Thoracic aorta (tissue), 2 donors: ENCODE measurements around the gene ENTPD6. TPM values are rescaled to one million over a fixed set of nuclear protein-coding genes. Genes with fewer than 3 reads are reported as not detected.
"Not testable (repeated sequence)": the region's sequence is repeated elsewhere in the genome, so short reads cannot be mapped to it uniquely, and the experiment has no call there.

Experiments used
- ATAC-seq: fragments of 150-250 bp; one replicate; pipeline ENCODE4 v1.8.0; 2017; ENCODE audit warnings: low read depth; ENCODE audit not compliant: insufficient number of reproducible peaks, low FRiP score
- DNase-seq: peaks from one replicate; pipeline ENCODE4 v3.0.0-alpha.2; 2020; ENCODE audit warnings: low spot score
- H3K27ac ChIP-seq, 2 donors: fragments of 200-600 bp; sonication (generic); 1 replicate in 1 of 2; 2 replicates in 1 of 2; pipeline ENCODE4 v1.5.1; 2016; ENCODE audit warnings: mild to moderate bottlenecking in 2 of 2, moderate library complexity in 2 of 2
- H3K27me3 ChIP-seq: fragments of 200-600 bp; sonication (generic); replicated peaks from 2 replicates; pipeline ENCODE4 v1.6.0; 2016; ENCODE audit warnings: mild to moderate bottlenecking; ENCODE audit not compliant: insufficient read depth
- H3K36me3 ChIP-seq: fragments of 200-600 bp; sonication (generic); one replicate; pipeline ENCODE4 v1.5.1; 2016
- H3K4me1 ChIP-seq, 2 donors: fragments of 200-600 bp; sonication (generic); 1 replicate in 1 of 2; 2 replicates in 1 of 2; pipeline versions ENCODE4 v1.5.1 to v1.6.0; 2016; ENCODE audit warnings: low read depth in 2 of 2, mild to moderate bottlenecking in 1 of 2; ENCODE audit not compliant: control insufficient read depth in 1 of 2
- H3K4me3 ChIP-seq: fragments of 200-600 bp; sonication (generic); 2 replicates; pipeline ENCODE4 v1.5.1; 2016; ENCODE audit warnings: mild to moderate bottlenecking
- H3K9me3 ChIP-seq: fragments of 200-600 bp; sonication (generic); 2 replicates; pipeline ENCODE4 v1.5.1; 2016
- CTCF ChIP-seq: fragments of 200-600 bp; sonication (generic); IDR thresholded peaks from one replicate; pipeline ENCODE4 v1.5.1; 2019; ENCODE audit warnings: antibody characterized with exemption
- total RNA-seq, 2 donors: library from RNA; depleted of rRNA; stranded (reverse); fragments of >200 nt; gene quantifications; one replicate each; pipeline versions ENCODE4 v1.1.0 to v1.2.3, GENCODE V29; 2016

ENTPD6 gene
- total RNA-seq, 2 donors from 2014 or later = 82.0 to 107 TPM

GRCh38 chr20:25227317-25227831 is 31.9 kb downstream of the ENTPD6 start:
- Histone ChIP-seq H3K36me3 (no peaks in the 10 kb centered on the region), H3K4me3 (peak overlapping the region; percentile 43), H3K27me3 (no peaks in the 10 kb centered on the region), H3K9me3 (no peaks in the 10 kb centered on the region), H3K27ac (peak overlapping the region; percentile 96 to 98), H3K4me1 (peaks cover 19 to 61% of the 10 kb centered on the region in 2 donors)
- ATAC-seq (peak; percentile 97), DNase-seq (no peak)
- TF ChIP-seq CTCF = no peak

GRCh38 chr20:25229486-25230165 is 34.1 kb downstream of the ENTPD6 start:
- Histone ChIP-seq H3K27ac (peak overlapping the region; percentile 96 to 98), H3K36me3 (no peaks in the 10 kb centered on the region), H3K27me3 (no peaks in the 10 kb centered on the region), H3K9me3 (no peaks in the 10 kb centered on the region), H3K4me1 (peaks cover 32 to 83% of the 10 kb centered on the region in 2 donors), H3K4me3 (no peak overlapping the region)
- TF ChIP-seq CTCF = no peak
- ATAC-seq = no peak
- no peak for DNase-seq

GRCh38 chr20:25230166-25230831 is 34.8 kb downstream of the ENTPD6 start:
- TF ChIP-seq CTCF = no peak
- Histone ChIP-seq H3K27me3 (no peaks in the 10 kb centered on the region), H3K4me3 (no peak overlapping the region), H3K9me3 (no peaks in the 10 kb centered on the region), H3K4me1 (peaks cover 32 to 85% of the 10 kb centered on the region in 2 donors), H3K27ac (peak overlapping the region; percentile 96 to 98), H3K36me3 (no peaks in the 10 kb centered on the region)
- no peak for DNase-seq
- ATAC-seq = no peak

- DNase-seq (peak; percentile 60), ATAC-seq (peak; percentile 52)
- H3K36me3 ChIP-seq = no peaks in the 10 kb centered on the region
- H3K27ac ChIP-seq = peak overlapping the region; percentile 59 to 78
- H3K4me3 ChIP-seq = peak overlapping the region; percentile 6
- no peaks in the 10 kb centered on the region for H3K9me3 ChIP-seq
- TF ChIP-seq CTCF = no peak
- no peaks in the 10 kb centered on the region for H3K27me3 ChIP-seq
- peaks cover 21 to 79% of the 10 kb centered on the region in 2 donors for H3K4me1 ChIP-seq
Measured at GRCh38 chr20:25233016-25233772, 37.7 kb downstream of the ENTPD6 start.

GRCh38 chr20:25234009-25234849 is 38.7 kb downstream of the ENTPD6 start:
- not testable (repeated sequence) for H3K36me3 ChIP-seq, H3K27me3 ChIP-seq, H3K4me3 ChIP-seq, DNase-seq, H3K9me3 ChIP-seq, ATAC-seq
- peak overlapping the region; percentile 59 to 78 for H3K27ac ChIP-seq
- peaks cover 31 to 82% of the 10 kb centered on the region in 2 donors for H3K4me1 ChIP-seq
